ENCODE results near the gene ABCD4.

ABCD4 gene

GRCh38 chr14:74326369-74327152 lies 23.8 kb upstream of the ABCD4 start:
- Mint-ChIP-seq H3K9me3 (no peaks in the 10 kb centered on the region), H3K4me1 (peaks cover 16% of the 10 kb centered on the region), H3K4me3 (no peak overlapping the region), H3K27ac (no peak overlapping the region), H3K27me3 (ENCODE audit: low read depth, poor library complexity) (peaks cover 10% of the 10 kb centered on the region), H3K36me3 (ENCODE audit: low read depth) (no peaks in the 10 kb centered on the region)
- DNase-seq, result no peak
- TF ChIP-seq CTCF (IDR thresholded peaks at IDR 0.05), result no peak

- no peaks in the 10 kb centered on the region for H3K9me3 Mint-ChIP-seq
- no peaks in the 10 kb centered on the region for H3K36me3 Mint-ChIP-seq (ENCODE audit: low read depth)
- peaks cover 10% of the 10 kb centered on the region for H3K27me3 Mint-ChIP-seq (ENCODE audit: low read depth, poor library complexity)
- no peak for DNase-seq
- H3K27ac Mint-ChIP-seq, result no peak overlapping the region
- TF ChIP-seq CTCF (IDR thresholded peaks at IDR 0.05), result no peak
- no peak overlapping the region for H3K4me3 Mint-ChIP-seq
- H3K4me1 Mint-ChIP-seq, result peaks cover 16% of the 10 kb centered on the region
Observed at GRCh38 chr14:74325446-74325845, 22.7 kb upstream of the ABCD4 start.

- Mint-ChIP-seq H3K27ac (no peak overlapping the region), H3K4me1 (peaks cover 16% of the 10 kb centered on the region), H3K4me3 (no peak overlapping the region), H3K36me3 (ENCODE audit: low read depth) (no peaks in the 10 kb centered on the region), H3K9me3 (no peaks in the 10 kb centered on the region), H3K27me3 (ENCODE audit: low read depth, poor library complexity) (peaks cover 10% of the 10 kb centered on the region)
- DNase-seq, result no peak
- TF ChIP-seq CTCF (IDR thresholded peaks at IDR 0.05), result peak; percentile 68
Observed at GRCh38 chr14:74324931-74325361, 22.2 kb upstream of the ABCD4 start.

- no peaks in the 10 kb centered on the region for H3K4me1 Mint-ChIP-seq
- no peaks in the 10 kb centered on the region for H3K27me3 Mint-ChIP-seq (ENCODE audit: low read depth, poor library complexity)
- TF ChIP-seq CTCF (IDR thresholded peaks at IDR 0.05), result no peak
- no peak for DNase-seq
- H3K36me3 Mint-ChIP-seq (ENCODE audit: low read depth), result no peaks in the 10 kb centered on the region
- no peak overlapping the region for H3K4me3 Mint-ChIP-seq
- no peaks in the 10 kb centered on the region for H3K9me3 Mint-ChIP-seq
- H3K27ac Mint-ChIP-seq, result no peak overlapping the region
Observed at GRCh38 chr14:74314576-74314975, 11.8 kb upstream of the ABCD4 start.

- H3K4me3 Mint-ChIP-seq, result no peak overlapping the region
- DNase-seq, result no peak
- TF ChIP-seq CTCF (IDR thresholded peaks at IDR 0.05), result no peak
- H3K27me3 Mint-ChIP-seq (ENCODE audit: low read depth, poor library complexity), result peaks cover 3% of the 10 kb centered on the region
- H3K36me3 Mint-ChIP-seq (ENCODE audit: low read depth), result no peaks in the 10 kb centered on the region
- no peaks in the 10 kb centered on the region for H3K9me3 Mint-ChIP-seq
- H3K4me1 Mint-ChIP-seq, result peaks cover 6% of the 10 kb centered on the region
- H3K27ac Mint-ChIP-seq, result no peak overlapping the region
Observed at GRCh38 chr14:74313601-74314000, 10.9 kb upstream of the ABCD4 start.

- Mint-ChIP-seq H3K36me3 (ENCODE audit: low read depth) (no peaks in the 10 kb centered on the region), H3K9me3 (no peaks in the 10 kb centered on the region), H3K4me3 (no peak overlapping the region), H3K27ac (no peak overlapping the region), H3K27me3 (ENCODE audit: low read depth, poor library complexity) (peaks cover 5% of the 10 kb centered on the region), H3K4me1 (peaks cover 6% of the 10 kb centered on the region)
- DNase-seq, result no peak
- no peak for TF ChIP-seq CTCF (IDR thresholded peaks at IDR 0.05)
Observed at GRCh38 chr14:74312161-74312560, 9.4 kb upstream of the ABCD4 start.

Measured in nephron progenitor cell (in vitro differentiated cells).